Measurements from ENCODE around the gene FAAP20.

Gene FAAP20

DNA sequence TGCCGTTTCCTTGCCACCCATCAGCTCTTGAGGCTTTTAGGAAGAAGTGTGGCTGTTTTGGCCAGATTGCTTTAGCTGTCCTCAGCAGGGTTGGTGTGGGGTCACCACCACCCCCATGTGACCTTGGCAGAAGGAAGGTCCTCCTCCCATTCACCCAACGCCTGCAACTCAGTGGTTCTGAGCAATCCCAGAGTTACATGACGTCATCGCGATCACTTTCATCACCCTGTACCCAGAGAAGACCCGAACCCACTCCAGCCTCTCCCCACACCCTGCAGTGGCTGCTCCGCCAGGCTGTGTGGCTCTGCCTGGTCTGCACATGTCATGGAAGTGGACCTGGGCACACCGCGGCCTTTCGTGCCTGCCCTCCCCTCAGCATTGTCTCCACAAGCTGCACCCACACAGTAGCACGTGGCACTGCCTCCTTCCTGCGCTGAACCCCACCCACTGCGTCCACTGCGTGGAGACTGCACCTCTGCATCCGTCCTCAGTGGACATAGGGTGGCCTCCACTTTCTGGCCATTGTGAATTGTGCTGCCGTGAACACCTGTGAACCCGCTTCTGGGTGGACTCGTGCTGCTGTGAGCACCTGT lies 16.5 kb downstream of the FAAP20 start:
- DNase-seq (ENCODE audit: low read depth): no peak

DNA sequence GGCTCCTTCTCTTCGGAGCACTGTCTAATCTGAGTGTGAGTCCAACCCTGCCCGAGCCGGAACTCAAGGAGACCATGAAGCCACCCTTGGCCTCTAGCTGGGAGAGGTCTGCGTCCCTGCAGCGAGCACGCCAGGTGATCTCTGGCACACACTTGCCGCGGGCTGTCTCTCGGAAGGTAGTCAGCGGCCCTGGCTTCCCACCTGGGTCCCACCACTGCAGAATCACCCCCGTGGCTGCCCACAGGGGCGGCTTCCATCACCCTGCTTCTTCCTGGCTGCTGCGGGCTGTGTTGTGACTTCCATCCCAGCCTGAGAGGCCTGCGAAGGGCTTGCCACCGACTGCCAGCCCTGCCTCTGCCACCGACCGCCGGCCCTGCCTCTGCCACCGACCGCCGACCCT lies 17.0 kb downstream of the FAAP20 start:
- DNase-seq (ENCODE audit: low read depth): no peak

DNA sequence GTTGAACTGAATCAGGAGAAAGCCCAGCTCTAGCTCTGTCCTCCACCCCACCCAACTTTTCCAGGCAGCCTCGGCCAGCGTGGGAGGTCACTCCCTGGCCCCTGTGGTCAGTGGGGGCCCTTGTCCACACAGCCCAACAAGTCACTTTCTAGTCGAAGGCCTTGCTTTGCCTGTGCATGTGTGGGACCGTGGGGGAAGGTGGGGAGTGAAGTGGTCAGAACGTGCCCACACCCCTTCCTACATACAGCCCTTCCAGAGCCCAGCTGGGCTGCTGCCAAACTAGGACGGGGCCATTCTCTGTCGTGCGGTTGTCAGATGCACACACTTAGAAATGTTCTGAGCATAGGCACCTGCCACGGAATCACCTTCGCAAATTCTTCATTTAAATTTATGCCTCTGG lies 18.0 kb downstream of the FAAP20 start:
- no peak for DNase-seq (ENCODE audit: low read depth)

DNA sequence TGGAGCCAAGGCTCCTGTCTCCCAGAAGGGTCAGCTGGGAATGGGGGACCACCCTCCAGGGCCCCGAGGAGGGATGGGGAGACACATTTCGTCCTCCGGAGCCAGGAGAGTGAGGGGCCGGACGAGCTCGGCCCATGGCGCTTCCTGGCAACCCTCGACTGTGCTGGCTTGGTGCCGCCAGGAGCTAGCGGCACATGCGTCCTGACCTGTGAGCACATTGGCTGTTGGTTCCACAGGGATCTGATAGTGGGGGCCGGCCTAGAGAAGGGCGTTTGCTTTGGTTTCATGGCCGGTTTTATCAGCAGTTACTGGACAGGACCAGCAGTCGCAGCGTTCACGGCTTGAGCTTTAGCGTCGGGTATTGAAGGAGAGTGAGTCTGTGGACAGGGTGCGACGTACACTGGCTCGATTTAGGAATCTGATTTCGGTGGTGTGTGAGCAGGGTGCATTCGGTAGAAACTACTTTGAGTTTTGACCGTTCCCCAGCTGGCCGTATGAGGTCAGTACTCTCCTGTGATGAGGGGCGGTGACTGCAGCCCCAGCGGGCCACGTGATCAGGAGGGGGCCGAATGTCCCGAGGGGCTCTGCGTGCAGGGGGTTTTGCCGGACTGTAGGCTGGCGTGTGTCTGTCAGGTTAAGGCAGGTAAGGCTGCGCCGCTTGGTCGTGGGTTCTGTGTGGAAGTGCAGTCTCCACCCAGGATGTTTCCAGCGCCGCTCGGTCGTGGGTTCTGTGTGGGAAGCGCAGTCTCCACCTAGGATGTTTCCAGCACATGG lies 18.7 kb downstream of the FAAP20 start:
- no peak for DNase-seq (ENCODE audit: low read depth)

DNA sequence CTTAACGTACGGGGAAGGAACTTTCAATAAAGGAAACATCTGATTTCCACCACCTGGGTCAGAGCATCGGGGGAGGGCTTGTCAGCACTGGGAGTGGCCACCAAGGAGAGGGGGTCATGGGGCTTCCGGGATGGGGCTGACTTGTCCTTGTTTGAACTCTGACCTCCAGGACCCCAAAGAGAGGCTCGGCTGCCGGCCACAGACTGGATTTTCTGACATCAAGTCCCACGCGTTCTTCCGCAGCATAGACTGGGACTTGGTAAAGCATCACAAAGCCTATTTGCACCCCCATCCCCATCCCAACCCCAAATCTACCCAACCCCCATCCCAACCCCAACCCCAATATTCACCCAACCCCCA lies 19.5 kb downstream of the FAAP20 start:
- no peak for DNase-seq (ENCODE audit: low read depth)

DNA sequence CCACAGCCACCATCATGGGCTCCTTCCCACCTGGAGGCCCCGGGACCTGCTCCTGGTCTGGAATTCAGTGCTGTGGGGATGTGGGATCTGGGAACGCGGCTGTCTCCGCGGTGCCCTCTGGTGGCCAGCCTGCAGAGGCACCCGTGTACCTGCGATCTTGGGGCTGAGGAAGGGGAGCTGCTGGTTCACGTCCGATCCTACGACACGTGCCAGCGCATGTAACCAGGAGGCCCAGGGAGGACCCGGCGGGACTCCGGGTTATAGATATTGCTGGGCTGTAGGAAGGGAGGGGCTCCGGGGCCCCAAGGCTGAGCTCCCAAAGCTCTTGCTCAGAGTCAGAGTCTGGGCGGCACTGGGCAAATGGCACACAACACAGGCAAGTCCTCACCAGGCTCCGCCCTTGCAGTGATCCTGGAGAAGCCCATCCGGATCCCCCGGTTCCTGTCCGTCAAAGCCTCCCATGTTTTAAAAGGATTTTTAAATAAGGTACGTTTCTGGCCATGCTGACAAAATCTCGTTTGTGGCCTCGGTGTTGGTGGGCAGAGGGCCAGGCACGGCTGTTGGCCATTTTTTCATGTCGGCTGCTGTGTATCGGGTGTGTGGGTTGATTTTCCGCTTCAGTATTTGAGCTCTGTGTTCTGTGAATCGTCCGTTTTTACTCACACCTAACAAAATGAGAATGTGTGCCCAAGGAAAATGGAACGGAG lies 20.1 kb downstream of the FAAP20 start:
- peak; percentile 52 for DNase-seq (ENCODE audit: low read depth)

DNA sequence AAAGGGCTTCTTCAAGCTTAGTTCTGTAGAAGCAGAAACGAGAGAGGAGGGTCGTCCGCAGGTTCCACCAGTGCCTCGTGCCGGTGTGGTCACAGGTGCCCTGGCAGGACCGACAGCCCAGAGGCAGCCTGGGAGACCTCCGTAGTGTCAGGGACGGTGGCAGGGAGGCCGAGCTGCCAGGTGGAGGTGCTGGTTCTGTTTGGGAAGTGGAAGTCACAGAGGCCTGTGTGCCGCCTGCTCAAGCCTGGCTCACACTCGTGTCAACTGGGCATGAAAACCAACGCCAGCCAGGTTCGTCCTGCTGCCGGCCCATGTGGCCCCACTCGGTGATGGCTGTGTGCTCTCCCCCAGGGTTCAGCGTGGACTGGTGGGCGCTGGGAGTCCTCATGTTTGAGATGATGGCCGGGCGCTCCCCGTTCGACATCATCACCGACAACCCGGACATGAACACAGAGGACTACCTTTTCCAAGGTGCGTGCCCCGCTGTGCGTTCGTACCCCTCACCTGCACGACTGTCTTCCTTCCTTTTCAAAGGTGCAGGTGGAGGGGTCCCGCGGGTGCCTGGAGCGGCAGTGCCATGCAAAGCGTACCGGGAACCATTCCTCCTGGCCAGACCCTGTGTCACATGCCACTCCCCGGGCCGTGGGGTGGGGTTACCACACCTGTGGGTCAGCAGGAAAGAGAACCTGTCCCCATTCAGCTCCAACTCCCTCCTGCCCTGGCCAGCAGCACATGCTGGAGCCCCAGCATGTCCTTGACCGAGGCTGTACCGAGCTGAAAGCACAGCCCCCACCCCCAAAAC lies 20.8 kb downstream of the FAAP20 start:
- no peak for DNase-seq (ENCODE audit: low read depth)

DNA sequence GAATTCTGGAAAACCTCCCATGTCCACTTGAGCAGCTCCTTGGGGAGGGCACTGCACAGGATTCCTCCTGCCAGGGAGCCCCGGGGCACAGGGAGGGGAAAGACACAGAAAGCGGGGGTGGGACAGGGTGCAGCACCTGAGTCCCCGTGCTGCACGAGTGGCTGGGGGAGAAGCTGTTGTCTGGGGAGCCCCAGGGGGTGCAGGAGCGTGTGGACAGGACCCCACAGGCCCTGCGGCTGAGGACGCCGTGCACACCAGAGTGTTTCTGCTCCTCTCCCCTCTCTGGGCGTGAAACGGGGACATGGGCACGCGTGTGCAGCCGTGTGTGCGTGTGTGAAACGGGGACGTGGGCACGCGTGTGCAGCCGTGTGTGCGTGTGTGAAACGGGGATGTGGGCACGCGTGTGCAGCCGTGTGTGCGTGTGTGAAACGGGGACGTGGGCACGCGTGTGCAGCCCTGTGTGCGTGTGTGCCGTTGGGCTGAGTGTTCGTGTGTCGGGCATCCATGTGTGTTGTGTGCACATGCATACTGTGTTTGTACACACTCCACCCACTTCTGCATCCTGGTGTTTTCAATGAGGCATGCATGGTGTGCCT lies 21.9 kb downstream of the FAAP20 start:
- no peak for DNase-seq (ENCODE audit: low read depth)

DNA sequence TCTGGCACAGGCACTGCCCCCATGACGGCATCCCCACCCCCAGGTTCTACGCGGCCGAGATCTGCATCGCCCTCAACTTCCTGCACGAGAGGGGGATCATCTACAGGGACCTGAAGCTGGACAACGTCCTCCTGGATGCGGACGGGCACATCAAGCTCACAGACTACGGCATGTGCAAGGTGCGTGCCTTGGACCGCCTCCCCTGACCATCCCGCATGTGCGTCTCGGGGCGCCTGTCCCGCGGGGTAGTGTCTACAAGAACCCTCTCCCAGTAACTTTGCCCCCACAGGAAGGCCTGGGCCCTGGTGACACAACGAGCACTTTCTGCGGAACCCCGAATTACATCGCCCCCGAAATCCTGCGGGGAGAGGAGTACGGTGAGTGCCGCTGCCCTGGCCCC lies 22.6 kb downstream of the FAAP20 start:
- DNase-seq (ENCODE audit: low read depth): no peak

DNA sequence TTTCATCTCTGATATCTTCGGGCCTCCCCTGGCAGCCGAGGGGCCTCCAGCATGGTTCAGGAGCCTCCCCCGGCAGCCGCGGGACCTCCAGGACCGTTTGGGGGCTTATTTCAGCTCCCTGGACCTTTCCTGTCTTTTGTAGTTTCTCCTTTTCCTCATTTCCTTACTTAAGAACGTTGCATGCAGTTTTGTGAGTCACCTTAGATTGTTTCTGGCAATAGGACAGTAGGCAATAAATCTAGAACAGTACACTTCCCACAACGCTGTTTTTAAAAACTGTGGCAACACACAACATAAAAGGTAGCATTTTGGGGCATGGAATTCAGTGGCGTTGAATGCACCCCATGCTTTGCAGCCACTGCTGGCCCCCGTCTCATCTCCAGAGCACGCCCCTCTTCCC lies 24.4 kb downstream of the FAAP20 start:
- no peak for DNase-seq (ENCODE audit: low read depth)

DNA sequence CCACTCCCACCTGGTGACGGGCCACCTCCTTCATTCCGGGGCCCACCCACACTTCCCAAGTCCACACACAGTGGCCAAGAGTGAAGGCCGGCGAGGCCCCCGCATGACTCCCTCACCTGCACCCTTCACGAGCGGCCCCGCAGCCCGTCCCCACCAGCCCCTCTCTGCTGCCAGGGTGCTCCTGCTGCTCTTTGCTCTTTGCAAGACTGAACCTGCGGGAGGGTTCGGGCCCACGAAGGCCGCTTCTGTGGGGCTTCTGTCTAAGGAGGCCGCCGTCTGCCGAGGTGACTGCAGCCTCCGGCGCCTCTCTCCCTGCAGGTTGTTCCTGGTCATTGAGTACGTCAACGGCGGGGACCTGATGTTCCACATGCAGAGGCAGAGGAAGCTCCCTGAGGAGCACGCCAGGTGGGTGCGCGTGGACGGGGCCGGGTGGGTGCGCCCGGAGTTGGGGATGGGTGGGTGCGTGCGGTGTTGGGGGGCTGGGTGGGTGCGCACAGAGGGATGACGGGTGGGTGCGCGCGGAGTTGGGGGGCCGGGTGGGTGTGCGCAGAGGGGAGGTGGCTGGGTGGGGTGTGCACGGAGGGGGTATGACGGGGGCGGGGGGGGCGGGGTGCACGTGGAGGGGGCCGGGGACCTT lies 25.3 kb downstream of the FAAP20 start:
- no peak for DNase-seq (ENCODE audit: low read depth)

DNA sequence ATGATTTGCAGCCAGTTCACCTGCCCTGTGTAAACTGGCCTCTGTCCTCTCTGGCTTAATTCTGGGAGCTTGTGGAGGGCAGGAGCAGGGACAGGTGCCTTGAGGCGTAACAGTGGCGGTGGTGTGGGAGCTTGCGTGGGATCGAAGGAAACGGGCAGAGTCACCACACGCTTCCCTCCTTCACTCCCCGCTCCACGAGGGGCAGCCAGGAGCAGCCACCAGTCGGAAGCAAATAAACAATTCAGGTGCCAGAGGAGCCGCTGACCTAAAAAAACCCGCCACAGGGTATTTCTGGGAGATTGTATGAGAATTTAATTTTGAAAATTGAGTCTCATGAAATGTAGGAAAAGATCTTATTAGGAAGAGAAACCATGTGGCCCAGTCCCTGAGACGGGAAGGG lies 26.0 kb downstream of the FAAP20 start:
- DNase-seq (ENCODE audit: low read depth): no peak

DNA sequence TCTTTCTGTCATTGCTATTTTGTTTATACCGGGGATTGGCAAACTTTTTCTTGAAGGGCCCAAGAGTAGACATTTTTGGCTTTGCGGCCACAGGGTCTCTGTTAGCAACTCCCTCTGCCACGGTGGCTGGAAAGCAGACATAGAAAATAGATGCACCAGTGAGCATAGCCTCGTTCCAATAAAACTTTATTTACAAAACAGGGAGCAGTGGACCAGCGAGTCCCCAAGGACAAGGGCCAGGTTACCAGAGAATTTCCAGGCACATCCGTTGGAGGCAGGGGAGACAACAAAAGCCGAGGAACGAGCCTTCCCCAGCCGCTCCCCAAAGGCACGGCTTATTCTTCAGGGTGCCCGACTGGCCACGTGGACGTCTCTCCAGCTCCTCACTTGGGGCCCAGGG lies 26.5 kb downstream of the FAAP20 start:
- no peak for DNase-seq (ENCODE audit: low read depth)

DNA sequence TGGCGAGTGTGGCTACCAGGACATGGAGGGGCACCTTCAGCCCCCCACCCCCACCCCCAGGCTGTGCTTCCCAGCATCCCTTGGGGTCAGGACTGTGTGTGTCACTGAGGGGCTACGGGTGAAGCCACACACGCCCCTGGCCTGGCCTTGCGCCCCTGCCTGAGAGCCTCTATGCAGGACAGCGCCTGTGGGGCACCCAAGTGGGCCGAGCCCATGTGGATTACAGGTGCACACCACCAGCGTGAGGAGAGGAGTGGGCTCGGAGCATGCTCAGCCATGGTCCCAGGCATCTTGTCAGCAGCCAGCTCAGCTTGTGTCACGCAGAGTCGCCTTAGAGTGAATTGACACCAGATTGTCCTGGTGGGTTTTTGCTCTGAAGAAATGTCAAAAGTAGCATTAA lies 27.9 kb downstream of the FAAP20 start:
- DNase-seq (ENCODE audit: low read depth): no peak

DNA sequence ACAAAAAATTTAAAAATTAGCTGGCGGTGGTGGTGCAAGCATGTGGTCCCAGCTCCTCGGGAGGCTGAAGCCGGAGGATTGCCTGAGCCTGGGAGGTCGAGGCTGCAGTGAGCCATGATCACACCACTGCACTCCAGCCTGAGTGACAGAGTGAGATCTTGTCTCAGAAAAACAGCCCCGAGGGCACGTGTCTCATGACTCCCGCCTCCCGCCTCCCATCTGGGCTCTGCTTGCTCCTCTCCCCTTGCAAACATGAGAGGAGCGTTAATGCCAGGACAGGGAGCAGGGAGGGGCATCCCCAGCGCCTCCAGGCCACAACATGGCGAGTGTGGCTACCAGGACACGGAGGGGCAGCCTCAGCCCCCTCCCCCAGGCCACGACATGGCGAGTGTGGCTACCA lies 28.3 kb downstream of the FAAP20 start:
- no peak for DNase-seq (ENCODE audit: low read depth)

DNA sequence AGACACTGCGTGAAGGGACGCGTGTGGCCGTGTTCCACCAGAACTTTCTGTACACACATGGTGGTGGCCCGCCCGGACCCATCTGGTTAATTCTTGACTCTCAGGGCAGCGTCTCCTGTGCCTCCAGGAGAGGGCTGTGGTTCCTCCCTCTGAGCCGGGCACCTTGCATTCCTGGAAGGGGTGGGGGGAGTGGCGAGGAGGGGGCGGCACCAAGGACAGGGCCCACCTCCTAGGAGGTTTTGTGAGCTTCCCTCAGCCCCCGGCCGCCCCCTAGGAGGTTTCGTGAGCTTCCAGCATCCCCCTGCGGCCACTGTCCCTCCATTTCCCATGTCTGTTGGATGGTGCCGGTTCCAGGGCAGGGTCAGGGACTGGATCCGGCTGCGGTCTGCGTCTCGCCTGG lies 28.9 kb downstream of the FAAP20 start:
- DNase-seq (ENCODE audit: low read depth): no peak

DNA sequence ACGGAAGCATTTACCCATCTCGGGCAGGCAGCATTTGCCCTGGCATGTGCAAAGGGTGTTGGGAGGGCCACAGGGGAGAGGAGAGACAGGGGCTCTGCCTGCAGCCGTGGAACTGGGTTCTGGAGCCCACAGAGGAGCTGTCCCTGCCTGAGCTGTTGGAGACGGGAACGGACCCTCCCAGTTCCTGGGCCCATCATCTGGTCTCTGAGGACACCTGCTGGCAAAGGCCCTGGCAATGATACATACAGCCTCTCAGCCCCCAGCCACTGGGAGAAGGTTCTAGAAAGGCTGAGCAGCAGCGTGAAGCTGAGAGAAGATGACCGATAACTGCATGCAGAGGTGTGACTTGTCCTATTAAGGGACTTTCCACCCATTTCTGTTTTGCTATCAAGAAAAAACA lies 31.4 kb downstream of the FAAP20 start:
- no peak for DNase-seq (ENCODE audit: low read depth)

DNA sequence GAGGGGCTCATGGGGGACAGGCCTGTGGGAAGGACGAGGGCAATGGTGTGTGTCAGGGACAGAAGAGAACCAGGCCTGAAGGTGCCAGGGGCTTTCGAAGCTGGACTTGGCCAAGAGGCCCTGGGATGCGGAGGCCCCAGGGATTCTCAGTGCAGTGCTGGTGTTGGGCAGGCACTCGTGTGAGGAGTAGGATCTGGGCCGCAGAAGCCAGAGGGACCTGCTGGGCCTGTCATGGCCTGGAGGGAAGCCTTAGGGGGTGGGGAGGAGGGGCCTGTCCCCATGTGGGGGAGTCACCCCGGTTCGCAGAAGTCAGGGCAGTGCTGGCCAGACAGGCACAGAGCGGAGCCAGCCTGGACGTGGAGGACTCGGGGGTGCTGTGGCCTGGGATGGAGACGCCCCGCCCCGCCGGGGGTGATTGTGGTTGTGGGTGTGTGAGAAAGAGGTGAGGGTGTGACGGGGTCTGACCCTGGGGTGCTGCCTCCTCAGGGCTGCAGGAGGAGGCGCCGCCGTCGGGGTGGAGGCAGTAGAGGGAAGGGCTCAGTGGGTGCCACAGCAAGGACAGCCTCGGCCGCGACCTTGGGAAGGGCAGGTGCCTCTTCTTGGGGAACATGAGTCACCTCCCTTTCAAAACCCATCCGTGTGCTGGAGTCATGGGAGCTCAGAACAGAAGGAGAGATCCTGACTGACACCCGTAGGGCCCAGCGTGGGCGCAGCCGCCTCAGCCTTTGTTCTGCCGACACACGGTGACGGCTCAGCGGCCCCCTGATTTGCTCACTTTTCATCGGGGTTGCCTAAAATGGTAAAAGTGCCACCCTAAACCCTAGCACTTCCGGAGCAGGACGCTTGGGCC lies 33.9 kb downstream of the FAAP20 start:
- DNase-seq (ENCODE audit: low read depth): no peak

DNA sequence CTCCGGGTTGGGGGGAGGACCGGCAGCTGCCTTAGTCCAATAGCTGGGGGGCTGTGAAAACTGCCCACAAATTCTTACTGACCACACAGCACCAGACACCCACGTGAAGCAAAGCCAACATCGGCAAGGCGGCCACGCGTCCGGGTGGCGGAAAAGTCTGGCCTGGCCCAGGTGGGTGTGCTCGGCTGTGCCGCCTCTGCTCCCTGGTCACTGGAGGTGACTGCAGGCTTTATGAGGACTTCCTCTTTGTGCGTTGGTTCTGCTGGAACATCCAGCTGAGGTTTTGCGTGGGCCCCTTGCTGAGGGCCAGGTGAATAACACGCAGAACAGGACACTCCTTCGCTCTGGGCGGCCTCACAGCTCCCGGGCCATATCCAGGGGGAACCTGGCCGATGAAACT lies 35.4 kb downstream of the FAAP20 start:
- no peak for DNase-seq (ENCODE audit: low read depth)

DNA sequence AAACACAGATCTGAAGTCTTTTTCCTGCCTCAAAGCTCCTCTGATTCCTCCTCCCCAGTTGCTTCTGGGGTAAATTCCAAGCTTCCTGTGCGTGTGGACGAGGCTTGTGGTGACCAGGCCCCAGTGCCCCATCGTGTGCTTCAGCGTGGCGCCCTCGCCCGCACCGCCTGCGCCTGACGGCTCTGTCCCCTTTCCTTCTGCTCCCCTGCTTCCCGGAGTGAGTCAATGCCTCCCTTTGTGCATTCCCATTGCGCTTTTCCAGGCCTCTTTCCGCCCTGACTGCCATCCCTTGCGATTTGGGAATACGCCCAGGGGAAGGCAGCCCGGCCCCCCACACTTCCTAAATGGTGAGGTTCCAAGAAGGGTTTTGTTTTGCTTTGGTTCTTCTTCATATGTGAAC lies 36.3 kb downstream of the FAAP20 start:
- no peak for DNase-seq (ENCODE audit: low read depth)

DNA sequence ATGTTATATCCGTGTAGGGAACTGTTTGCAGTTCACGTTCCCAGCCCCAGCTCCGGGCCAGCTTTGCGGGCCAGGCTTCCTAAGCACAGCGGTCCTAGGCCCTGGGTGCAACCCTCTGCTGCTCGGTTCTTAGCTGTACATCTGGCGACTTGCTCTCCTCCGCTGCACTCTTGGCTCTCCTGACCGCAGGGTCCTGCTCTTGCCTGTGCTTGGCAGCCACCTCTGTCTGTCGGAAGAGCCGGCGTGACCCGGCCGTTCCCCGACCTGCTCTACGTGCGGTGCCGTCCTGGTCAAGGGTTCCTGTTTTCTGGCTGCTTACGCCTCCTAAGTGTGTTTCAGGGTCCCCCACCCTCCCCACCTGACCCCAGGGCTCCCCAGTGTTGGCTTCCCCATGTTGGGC lies 36.7 kb downstream of the FAAP20 start:
- no peak for DNase-seq (ENCODE audit: low read depth)
